ENCODE measurements around the gene RINL. TPM values are rescaled to one million over a fixed set of nuclear protein-coding genes. Genes with fewer than 3 reads are reported as not detected.

RINL gene
- total and polyA plus RNA-seq, 9 donors = 1.1 to 4.7 (median 2.6) TPM

DNA sequence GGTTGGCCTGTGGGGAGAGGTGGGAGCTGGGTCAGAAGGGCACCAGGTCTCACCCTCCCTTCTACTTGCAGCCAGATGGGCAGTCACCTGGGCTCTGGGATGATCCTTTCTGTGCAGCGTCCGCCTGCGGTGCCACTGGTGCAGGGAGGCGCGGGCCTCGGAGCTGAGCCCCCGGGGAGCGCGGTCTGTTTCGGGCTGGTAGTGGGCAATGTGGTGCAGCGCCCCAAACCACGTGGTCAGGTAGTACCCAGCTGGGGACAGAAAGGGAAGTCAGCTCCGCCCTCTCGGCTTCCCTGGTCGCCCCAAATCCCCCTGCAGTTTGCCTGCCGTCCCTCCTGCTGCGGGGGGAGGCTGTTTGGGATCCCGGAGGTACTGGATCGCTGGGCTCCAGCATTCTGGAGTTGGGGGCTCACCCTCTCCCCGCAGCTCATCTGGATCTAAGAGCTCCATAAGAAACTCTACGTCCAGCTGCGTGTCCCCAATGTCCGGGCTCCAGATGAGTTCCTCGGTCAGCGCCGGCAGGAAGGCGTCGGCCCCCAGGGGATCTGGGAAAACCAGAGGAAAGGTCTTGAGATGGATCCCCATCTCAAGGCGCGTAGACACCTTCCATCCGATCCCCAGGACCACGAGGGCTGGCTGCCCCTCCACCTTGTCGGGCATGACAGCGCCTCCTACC, 8.8 kb downstream of the RINL start:
- Histone ChIP-seq H3K4me3 (peak overlapping the region; percentile 37), H3K27me3 (no peaks in the 10 kb centered on the region), H3K9me3 (no peaks in the 10 kb centered on the region), H3K36me3 (no peaks in the 10 kb centered on the region), H3K27ac (peak overlapping the region in 1 of 2 donors; percentile 5), H3K4me1 (ENCODE audit: insufficient read depth) (peaks cover 11% of the 10 kb centered on the region)
- intact Hi-C loops (cut with DNase I) = no loop called here
- no peak for TF ChIP-seq POLR2A (IDR thresholded peaks at IDR 0.05)
- TF ChIP-seq EP300 (IDR thresholded peaks at IDR 0.05) = no peak
- TF ChIP-seq, protein P1, sequence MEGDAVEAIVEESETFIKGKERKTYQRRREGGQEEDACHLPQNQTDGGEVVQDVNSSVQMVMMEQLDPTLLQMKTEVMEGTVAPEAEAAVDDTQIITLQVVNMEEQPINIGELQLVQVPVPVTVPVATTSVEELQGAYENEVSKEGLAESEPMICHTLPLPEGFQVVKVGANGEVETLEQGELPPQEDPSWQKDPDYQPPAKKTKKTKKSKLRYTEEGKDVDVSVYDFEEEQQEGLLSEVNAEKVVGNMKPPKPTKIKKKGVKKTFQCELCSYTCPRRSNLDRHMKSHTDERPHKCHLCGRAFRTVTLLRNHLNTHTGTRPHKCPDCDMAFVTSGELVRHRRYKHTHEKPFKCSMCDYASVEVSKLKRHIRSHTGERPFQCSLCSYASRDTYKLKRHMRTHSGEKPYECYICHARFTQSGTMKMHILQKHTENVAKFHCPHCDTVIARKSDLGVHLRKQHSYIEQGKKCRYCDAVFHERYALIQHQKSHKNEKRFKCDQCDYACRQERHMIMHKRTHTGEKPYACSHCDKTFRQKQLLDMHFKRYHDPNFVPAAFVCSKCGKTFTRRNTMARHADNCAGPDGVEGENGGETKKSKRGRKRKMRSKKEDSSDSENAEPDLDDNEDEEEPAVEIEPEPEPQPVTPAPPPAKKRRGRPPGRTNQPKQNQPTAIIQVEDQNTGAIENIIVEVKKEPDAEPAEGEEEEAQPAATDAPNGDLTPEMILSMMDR (IDR thresholded peaks at IDR 0.05) = no peak
- no peak for DNase-seq
- WGBS, 3 donors = 4 to 8% (median 8%) methylated on average over 27 to 34 of the region's 34 CpGs

DNA sequence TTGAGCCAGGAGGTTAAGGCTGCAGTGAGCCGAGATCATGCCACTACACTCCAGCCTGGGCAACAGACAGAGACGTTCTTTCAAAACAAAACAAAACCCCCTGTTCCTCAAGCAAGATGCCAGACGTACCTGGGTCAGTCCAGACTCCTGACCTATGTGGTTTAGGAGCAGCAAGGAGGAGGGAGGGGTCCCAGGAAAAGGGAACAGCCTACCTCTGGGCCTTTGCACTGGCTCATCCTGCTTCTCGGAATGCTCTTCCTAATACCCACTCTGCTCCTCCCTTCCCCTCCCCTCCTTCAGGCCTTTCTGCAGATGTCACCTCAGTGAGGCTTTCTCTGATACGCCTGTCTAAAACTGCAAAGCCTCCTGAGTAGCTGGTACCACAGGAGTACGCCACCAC, 9.5 kb downstream of the RINL start:
- no peaks in the 10 kb centered on the region for H3K9me3 ChIP-seq
- H3K36me3 ChIP-seq = no peaks in the 10 kb centered on the region
- H3K4me1 ChIP-seq (ENCODE audit: insufficient read depth) = peaks cover 11% of the 10 kb centered on the region
- H3K4me3 ChIP-seq = no peak overlapping the region
- 86 to 91% (median 86%) methylated on average over 6 of the region's 6 CpGs for WGBS, 3 donors
- TF ChIP-seq, protein P1 (IDR thresholded peaks at IDR 0.05) = no peak
- TF ChIP-seq POLR2A (IDR thresholded peaks at IDR 0.05) = no peak
- TF ChIP-seq EP300 (IDR thresholded peaks at IDR 0.05) = no peak
- intact Hi-C loops (cut with DNase I) = no loop called here
- H3K27ac ChIP-seq = no peak overlapping the region
- DNase-seq = no peak
- no peaks in the 10 kb centered on the region for H3K27me3 ChIP-seq

DNA sequence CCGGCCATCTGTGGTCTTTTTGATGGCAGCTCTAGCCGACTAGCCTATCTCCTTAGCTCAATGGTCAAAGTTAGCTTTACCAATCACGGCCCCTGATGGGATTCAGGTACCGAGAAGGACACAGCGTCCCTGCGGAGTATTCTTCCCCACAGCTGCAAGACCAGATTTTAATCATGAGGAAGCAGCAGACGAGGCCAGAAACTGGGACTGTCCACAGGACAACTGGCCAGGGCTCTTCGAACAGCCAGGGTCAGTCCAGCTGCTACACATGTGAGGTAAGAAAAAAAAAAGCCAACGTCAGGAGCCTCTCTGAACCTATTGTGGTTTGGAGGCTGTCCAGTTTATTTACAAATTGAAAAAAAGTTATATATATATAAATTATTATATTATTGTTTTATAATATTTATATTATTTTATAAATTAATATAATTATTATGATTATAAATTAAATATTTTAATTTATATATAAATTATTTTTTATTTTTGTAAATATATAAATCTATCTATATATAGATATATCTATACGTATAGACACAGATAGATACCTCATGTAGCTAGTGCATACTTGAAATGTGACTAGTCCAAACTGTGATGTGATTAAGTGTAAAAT, 10.8 kb downstream of the RINL start:
- H3K4me3 ChIP-seq = no peak overlapping the region
- H3K27me3 ChIP-seq = no peaks in the 10 kb centered on the region
- no peak overlapping the region for H3K27ac ChIP-seq
- DNase-seq = no peak
- peaks cover 12% of the 10 kb centered on the region for H3K4me1 ChIP-seq (ENCODE audit: insufficient read depth)
- no peaks in the 10 kb centered on the region for H3K9me3 ChIP-seq
- intact Hi-C loops (cut with DNase I) = no loop called here
- TF ChIP-seq POLR2A (IDR thresholded peaks at IDR 0.05) (no peak), EP300 (IDR thresholded peaks at IDR 0.05) (no peak)
- TF ChIP-seq, protein P1 (IDR thresholded peaks at IDR 0.05) = no peak
- WGBS, 3 donors = 79 to 86% (median 80%) methylated on average over 10 of the region's 10 CpGs
- H3K36me3 ChIP-seq = no peaks in the 10 kb centered on the region

DNA sequence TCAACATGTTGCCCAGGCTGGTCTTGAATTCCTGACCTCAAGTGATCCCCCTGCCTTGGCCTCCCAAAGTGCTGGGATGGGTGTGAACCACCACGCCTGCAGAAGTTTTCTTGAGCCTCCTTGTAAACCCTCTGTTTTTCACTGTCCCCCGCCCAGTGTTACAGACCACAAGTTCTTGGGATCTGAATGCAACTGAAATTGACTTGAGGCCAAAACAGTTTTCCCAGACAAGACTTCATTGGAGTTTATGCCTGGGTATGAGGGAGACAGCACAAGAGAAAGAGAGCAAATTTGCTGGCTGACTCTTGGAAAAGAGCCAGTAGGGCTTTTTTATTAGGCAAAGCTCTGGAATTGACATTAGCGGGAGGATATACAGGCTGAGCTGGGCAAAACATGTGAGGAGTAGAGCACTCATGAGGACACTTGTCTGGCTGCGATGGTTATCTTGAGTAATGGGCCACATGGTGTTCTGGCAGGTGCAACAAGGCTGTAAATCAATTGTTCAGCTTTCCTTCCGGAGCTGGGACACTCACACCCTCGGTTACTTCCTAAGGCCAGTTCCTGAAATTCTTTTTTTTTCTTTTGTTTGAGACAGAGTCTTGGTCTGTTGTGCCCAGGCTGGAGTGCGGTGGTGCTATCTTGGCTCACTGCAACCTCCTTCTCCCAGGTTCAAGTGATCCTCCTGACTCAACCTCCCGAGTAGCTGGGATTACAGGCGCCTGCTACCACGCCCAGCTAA, 15.6 kb downstream of the RINL start:
- Histone ChIP-seq H3K9me3 (no peaks in the 10 kb centered on the region), H3K4me3 (no peak overlapping the region), H3K27ac (no peak overlapping the region), H3K36me3 (no peaks in the 10 kb centered on the region), H3K4me1 (ENCODE audit: insufficient read depth) (peaks cover 1% of the 10 kb centered on the region), H3K27me3 (no peaks in the 10 kb centered on the region)
- intact Hi-C loops (cut with DNase I) = no loop called here
- DNase-seq = no peak
- TF ChIP-seq, protein P1 (IDR thresholded peaks at IDR 0.05) = no peak
- TF ChIP-seq EP300 (IDR thresholded peaks at IDR 0.05) (no peak), POLR2A (IDR thresholded peaks at IDR 0.05) (no peak)
- WGBS, 3 donors = 51 to 58% (median 57%) methylated on average over 10 of the region's 10 CpGs

Measured in ovary (tissue), 9 donors.